Gastroesophageal sphincter (tissue), 4 donors: ENCODE results near the gene SNX6. TPM values are rescaled to one million over a fixed set of nuclear protein-coding genes. Genes with fewer than 3 reads are reported as not detected.
"Not testable (repeated sequence)": the region's sequence is repeated elsewhere in the genome, so short reads cannot be mapped to it uniquely, and the experiment has no call there.

Source experiments
- ATAC-seq: fragments of 150-250 bp; one replicate; pipeline ENCODE4 v1.9.1; 2016; ENCODE audit warnings: mild to moderate bottlenecking, moderate library complexity
- H3K27ac ChIP-seq, 4 donors: fragments of 200-600 bp; sonication (generic) in 3 of 4; 1 replicate in 3 of 4; 2 replicates in 1 of 4; pipeline ENCODE4 v1.5.1; 2016 to 2019
- H3K27me3 ChIP-seq: fragments of 200-600 bp; sonication (generic); one replicate; pipeline ENCODE4 v1.5.1; 2019
- H3K36me3 ChIP-seq, 2 donors: fragments of 200-600 bp; sonication (generic); one replicate each; pipeline ENCODE4 v1.5.1; 2019; ENCODE audit warnings: control low read depth in 1 of 2
- H3K4me1 ChIP-seq, 3 donors: fragments of 200-600 bp; sonication (generic); 1 replicate in 2 of 3; 2 replicates in 1 of 3; pipeline ENCODE4 v1.5.1; 2016 to 2019; ENCODE audit warnings: control low read depth in 2 of 3
- H3K4me3 ChIP-seq, 2 donors: fragments of 200-600 bp; sonication (generic); one replicate each; pipeline ENCODE4 v1.5.1; 2019; ENCODE audit warnings: mild to moderate bottlenecking in 1 of 2, moderate library complexity in 1 of 2
- H3K9me3 ChIP-seq, 3 donors: fragments of 200-600 bp; sonication (generic); one replicate each; pipeline ENCODE4 v1.5.1; 2017 to 2019; ENCODE audit warnings: control low read depth in 2 of 3
- EP300 ChIP-seq: sonication (generic); formaldehyde crosslinking; IDR thresholded peaks from one replicate; pipeline ENCODE4 v1.6.1; 2017; ENCODE audit warnings: antibody characterized with exemption, mild to moderate bottlenecking
- POLR2A ChIP-seq, 2 donors: fragments of 450-650 bp; IDR thresholded peaks; one replicate each; pipeline ENCODE4 v1.6.1; 2017; ENCODE audit warnings: antibody characterized with exemption in 2 of 2, mild to moderate bottlenecking in 2 of 2, moderate library complexity in 1 of 2
- POLR2AphosphoS5 ChIP-seq: sonication (generic); formaldehyde crosslinking; IDR thresholded peaks from one replicate; pipeline ENCODE4 v1.6.1; 2017; ENCODE audit warnings: antibody characterized with exemption
- whole genome bisulfite sequencing, 2 donors: methylation state at CpG; one replicate each; pipeline ENCODE4 v1.1.5; 2018; ENCODE audit warnings: low coverage in 1 of 2; 5-methylcytosine and 5-hydroxymethylcytosine counted together
- total RNA-seq, 4 donors: library from RNA; depleted of rRNA; stranded (reverse); fragments of >200 nt; gene quantifications; one replicate each; pipeline ENCODE4 v1.1.0, GENCODE V29; 2016
- TF ChIP-seq, protein P1 (sequence below), 4 experiments: fragments of 200-600 bp in 2 of 4; fragments of 450-650 bp in 2 of 4; sonication (generic) in 1 of 4; IDR thresholded peaks; one replicate each; pipeline ENCODE4 v1.5.1; 2017 to 2019; ENCODE audit warnings: antibody characterized with exemption in 4 of 4, mild to moderate bottlenecking in 2 of 4, moderate library complexity in 2 of 4

SNX6 gene
- total RNA-seq, 4 donors from 2014 or later: 68.6 to 199 (median 113) TPM

DNA sequence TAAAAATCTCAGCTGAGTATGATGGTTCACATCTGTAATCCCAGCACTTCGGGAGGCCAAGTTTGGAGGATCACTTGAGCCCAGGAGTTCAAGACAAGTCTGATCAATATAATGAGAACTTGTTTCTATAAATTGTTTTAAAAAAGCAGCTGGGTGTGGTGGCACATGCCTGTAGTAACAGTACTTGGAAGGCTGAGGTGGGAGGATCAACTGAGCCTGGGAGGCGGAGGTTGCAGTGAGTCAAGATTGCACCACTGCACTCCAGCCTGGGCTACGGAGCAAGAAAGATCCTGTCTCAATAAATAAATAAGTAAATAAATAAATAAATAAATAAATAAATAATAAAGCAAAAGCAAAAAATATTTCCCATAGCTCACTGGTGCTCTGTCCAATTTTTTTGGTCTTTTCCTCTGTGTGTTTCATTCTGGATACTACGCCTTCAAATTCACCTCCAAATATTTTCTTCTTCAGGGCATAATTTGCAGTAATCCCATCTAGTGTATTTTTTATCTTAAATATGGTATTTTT lies 32.7 kb upstream of the SNX6 start:
- H3K36me3 ChIP-seq: no peaks in the 10 kb centered on the region
- no peak overlapping the region for H3K4me3 ChIP-seq
- no peaks in the 10 kb centered on the region for H3K27me3 ChIP-seq
- peaks cover 0 to 9% (median 0%) of the 10 kb centered on the region in 3 donors for H3K9me3 ChIP-seq
- TF ChIP-seq EP300 (no peak), POLR2AphosphoS5 (no peak), POLR2A (IDR thresholded peaks at IDR 0.05) (no peak)
- TF ChIP-seq, protein P1, sequence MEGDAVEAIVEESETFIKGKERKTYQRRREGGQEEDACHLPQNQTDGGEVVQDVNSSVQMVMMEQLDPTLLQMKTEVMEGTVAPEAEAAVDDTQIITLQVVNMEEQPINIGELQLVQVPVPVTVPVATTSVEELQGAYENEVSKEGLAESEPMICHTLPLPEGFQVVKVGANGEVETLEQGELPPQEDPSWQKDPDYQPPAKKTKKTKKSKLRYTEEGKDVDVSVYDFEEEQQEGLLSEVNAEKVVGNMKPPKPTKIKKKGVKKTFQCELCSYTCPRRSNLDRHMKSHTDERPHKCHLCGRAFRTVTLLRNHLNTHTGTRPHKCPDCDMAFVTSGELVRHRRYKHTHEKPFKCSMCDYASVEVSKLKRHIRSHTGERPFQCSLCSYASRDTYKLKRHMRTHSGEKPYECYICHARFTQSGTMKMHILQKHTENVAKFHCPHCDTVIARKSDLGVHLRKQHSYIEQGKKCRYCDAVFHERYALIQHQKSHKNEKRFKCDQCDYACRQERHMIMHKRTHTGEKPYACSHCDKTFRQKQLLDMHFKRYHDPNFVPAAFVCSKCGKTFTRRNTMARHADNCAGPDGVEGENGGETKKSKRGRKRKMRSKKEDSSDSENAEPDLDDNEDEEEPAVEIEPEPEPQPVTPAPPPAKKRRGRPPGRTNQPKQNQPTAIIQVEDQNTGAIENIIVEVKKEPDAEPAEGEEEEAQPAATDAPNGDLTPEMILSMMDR (IDR thresholded peaks at IDR 0.05): no peak
- no peaks in the 10 kb centered on the region for H3K4me1 ChIP-seq
- ATAC-seq: no peak
- WGBS, 2 donors: 83 to 100% methylated on average over 3 to 4 of the region's 4 CpGs
- no peak overlapping the region for H3K27ac ChIP-seq

DNA sequence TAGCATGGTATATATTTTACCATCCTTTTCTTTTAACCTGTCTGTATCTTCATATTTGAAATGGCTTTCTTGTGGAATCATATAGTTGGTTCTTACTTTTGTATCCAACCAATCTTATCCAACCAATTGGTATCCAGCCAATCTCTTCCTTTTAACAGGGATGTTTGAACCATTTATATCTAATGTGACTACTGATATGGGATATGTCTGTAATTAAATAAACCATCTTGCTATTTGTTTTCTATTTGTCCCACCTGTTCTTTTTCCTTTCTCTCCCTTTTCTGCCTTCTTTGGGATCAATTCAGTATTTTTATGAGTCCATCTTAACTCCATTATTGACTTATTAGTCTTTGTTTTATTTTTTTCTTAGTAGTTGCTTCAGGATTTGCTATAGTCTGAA lies 30.8 kb upstream of the SNX6 start:
- no peaks in the 10 kb centered on the region for H3K4me1 ChIP-seq
- no peak overlapping the region for H3K27ac ChIP-seq
- H3K36me3 ChIP-seq: no peaks in the 10 kb centered on the region
- ATAC-seq: no peak
- H3K27me3 ChIP-seq: no peaks in the 10 kb centered on the region
- H3K9me3 ChIP-seq: peaks cover 0 to 9% (median 0%) of the 10 kb centered on the region in 3 donors
- H3K4me3 ChIP-seq: no peak overlapping the region
- TF ChIP-seq POLR2A (IDR thresholded peaks at IDR 0.05): no peak
- no peak for TF ChIP-seq EP300
- no peak for TF ChIP-seq POLR2AphosphoS5
- TF ChIP-seq, protein P1 (IDR thresholded peaks at IDR 0.05): no peak

- Histone ChIP-seq H3K36me3 (no peaks in the 10 kb centered on the region), H3K4me3 (no peak overlapping the region), H3K27ac (no peak overlapping the region), H3K27me3 (no peaks in the 10 kb centered on the region), H3K9me3 (peaks cover 0 to 6% (median 0%) of the 10 kb centered on the region in 3 donors), H3K4me1 (no peaks in the 10 kb centered on the region)
- WGBS, 2 donors: 41 to 67% methylated on average over 1 of the region's 1 CpG
- no peak for ATAC-seq
- no peak for TF ChIP-seq EP300
- no peak for TF ChIP-seq POLR2AphosphoS5
- TF ChIP-seq, protein P1 (IDR thresholded peaks at IDR 0.05): no peak
- TF ChIP-seq POLR2A (IDR thresholded peaks at IDR 0.05): no peak
These were observed 26.0 kb upstream of the SNX6 start for GRCh38 chr14:34655959-34656358.

- not testable (repeated sequence) for H3K9me3 ChIP-seq, H3K4me1 ChIP-seq, H3K4me3 ChIP-seq, H3K27ac ChIP-seq, ATAC-seq, H3K36me3 ChIP-seq, H3K27me3 ChIP-seq
- WGBS, 2 donors: 87 to 92% methylated on average over 2 of the region's 2 CpGs
These were observed 23.1 kb upstream of the SNX6 start for GRCh38 chr14:34653073-34653472.

DNA sequence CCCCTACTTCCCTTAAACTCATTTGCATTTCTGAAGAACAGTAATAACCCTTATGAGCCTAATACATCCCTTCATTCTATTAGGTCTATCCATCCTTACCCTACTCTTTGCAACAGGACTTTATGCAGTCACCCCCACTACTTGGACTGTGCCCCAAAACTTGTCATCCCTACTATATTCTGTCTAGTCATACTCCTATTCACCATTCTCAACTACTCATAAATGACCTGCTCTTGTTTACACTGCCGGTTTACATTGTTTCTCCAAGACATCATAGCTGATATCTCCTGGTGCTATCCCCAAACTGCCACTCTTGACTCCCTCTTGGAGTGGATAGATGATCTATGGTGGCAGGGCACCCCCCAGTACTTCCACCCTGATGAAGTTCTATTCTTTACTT lies 22.4 kb upstream of the SNX6 start:
- not testable (repeated sequence) for ATAC-seq, H3K4me3 ChIP-seq, H3K27ac ChIP-seq, H3K36me3 ChIP-seq, H3K9me3 ChIP-seq, H3K27me3 ChIP-seq, H3K4me1 ChIP-seq
- 67 to 89% methylated on average over 1 of the region's 1 CpG for WGBS, 2 donors

DNA sequence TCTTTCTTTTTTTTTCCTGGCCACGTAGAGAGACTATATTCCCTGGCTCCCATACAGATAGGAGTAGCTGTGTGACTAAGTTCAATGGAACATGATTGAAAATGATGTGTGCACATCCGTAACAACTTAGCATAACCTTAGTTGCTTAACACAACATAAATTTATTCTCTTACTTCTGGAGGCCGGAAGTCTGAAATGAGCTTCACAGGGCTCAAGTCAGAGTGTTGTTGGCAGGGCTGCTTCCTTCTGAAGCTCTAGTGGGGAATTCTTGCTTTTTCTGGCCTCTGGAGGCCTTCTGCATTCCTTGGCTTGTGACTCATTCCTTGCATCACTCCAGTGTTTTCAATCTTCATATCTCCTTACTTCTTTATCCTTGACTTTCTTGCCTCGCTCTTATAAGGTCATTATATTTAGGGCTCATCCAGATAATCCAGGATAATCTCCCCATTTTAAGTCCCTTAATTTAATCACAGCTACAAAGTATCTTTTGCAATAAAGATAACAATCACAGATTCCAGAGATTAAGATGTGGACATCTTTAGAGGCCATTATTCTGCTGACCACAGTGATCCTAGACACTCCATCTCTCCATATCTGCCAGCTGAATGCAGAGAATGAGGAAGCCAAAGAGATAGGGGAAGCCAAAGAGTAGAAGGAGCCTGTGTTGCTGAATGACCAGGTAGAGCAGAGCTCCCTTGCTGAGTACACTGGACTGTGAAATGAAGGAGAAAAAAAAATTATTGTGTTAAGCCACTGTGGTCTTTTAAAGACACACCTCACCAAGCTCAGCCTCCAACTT lies 21.0 kb upstream of the SNX6 start:
- Histone ChIP-seq H3K36me3 (no peaks in the 10 kb centered on the region), H3K27me3 (no peaks in the 10 kb centered on the region), H3K9me3 (no peaks in the 10 kb centered on the region), H3K27ac (no peak overlapping the region), H3K4me3 (no peak overlapping the region), H3K4me1 (no peaks in the 10 kb centered on the region)
- no peak for TF ChIP-seq EP300
- TF ChIP-seq POLR2A (IDR thresholded peaks at IDR 0.05): no peak
- TF ChIP-seq POLR2AphosphoS5: no peak
- WGBS, 2 donors: 34 to 51% methylated on average over 4 of the region's 4 CpGs
- ATAC-seq: peak; percentile 84

GRCh38 chr14:34650006-34650405 lies 20.1 kb upstream of the SNX6 start:
- not testable (repeated sequence) for H3K27me3 ChIP-seq, ATAC-seq, H3K36me3 ChIP-seq, H3K4me1 ChIP-seq, H3K27ac ChIP-seq, H3K4me3 ChIP-seq, H3K9me3 ChIP-seq
- WGBS, 2 donors: 80 to 92% methylated on average over 2 of the region's 2 CpGs
